ENCODE data around the gene SPTLC3. TPM values are rescaled to one million over a fixed set of nuclear protein-coding genes. Genes with fewer than 3 reads are reported as not detected.

The SPTLC3 gene
- polyA plus RNA-seq, 1 donor from 2014 or later = not detected

- Histone ChIP-seq H3K27me3 (ENCODE audit: insufficient read depth, low read depth, low read length) (no peaks in the 10 kb centered on the region), H3F3A (ENCODE audit: insufficient read depth, low read length, poor library complexity, severe bottlenecking) (no peaks in the 10 kb centered on the region), H3K4me2 (ENCODE audit: low read length) (no peak overlapping the region), H3K9ac (ENCODE audit: low read length) (no peak overlapping the region), H3K27ac (ENCODE audit: low read length) (no peak overlapping the region), H2AFZ (ENCODE audit: low read depth, low read length) (no peak overlapping the region), H3K36me3 (ENCODE audit: insufficient read depth, low read length) (no peaks in the 10 kb centered on the region), H3K9me2 (ENCODE audit: insufficient read depth, low read length) (no peaks in the 10 kb centered on the region), H3K9me3 (ENCODE audit: low read length) (no peaks in the 10 kb centered on the region), H3K4me3 (ENCODE audit: low read length) (no peak overlapping the region), H4K20me1 (ENCODE audit: insufficient read depth) (no peaks in the 10 kb centered on the region), H3K79me2 (replicated peaks; ENCODE audit: insufficient read depth, low read length) (no peaks in the 10 kb centered on the region)
- TF ChIP-seq RAD21 (conservative IDR thresholded peaks at IDR 0.05) (no peak), POLR2AphosphoS5 (IDR thresholded peaks at IDR 0.05) (no peak), SMC3 (conservative IDR thresholded peaks at IDR 0.05; ENCODE audit: poor library complexity) (no peak), REST (IDR thresholded peaks at IDR 0.05; ENCODE audit: borderline replicate concordance) (no peak)
- TF ChIP-seq, protein P1, sequence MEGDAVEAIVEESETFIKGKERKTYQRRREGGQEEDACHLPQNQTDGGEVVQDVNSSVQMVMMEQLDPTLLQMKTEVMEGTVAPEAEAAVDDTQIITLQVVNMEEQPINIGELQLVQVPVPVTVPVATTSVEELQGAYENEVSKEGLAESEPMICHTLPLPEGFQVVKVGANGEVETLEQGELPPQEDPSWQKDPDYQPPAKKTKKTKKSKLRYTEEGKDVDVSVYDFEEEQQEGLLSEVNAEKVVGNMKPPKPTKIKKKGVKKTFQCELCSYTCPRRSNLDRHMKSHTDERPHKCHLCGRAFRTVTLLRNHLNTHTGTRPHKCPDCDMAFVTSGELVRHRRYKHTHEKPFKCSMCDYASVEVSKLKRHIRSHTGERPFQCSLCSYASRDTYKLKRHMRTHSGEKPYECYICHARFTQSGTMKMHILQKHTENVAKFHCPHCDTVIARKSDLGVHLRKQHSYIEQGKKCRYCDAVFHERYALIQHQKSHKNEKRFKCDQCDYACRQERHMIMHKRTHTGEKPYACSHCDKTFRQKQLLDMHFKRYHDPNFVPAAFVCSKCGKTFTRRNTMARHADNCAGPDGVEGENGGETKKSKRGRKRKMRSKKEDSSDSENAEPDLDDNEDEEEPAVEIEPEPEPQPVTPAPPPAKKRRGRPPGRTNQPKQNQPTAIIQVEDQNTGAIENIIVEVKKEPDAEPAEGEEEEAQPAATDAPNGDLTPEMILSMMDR (IDR thresholded peaks at IDR 0.05; ENCODE audit: poor library complexity, severe bottlenecking) = no peak
Observed at GRCh38 chr20:13159889-13160288, 151.1 kb downstream of the SPTLC3 start.

GRCh38 chr20:13165203-13165602, 156.4 kb downstream of the SPTLC3 start:
- Histone ChIP-seq H3K9ac (ENCODE audit: low read length) (no peak overlapping the region), H3K9me3 (ENCODE audit: low read length) (no peaks in the 10 kb centered on the region), H3F3A (ENCODE audit: insufficient read depth, low read length, poor library complexity, severe bottlenecking) (no peaks in the 10 kb centered on the region), H4K20me1 (ENCODE audit: insufficient read depth) (no peaks in the 10 kb centered on the region), H2AFZ (ENCODE audit: low read depth, low read length) (no peak overlapping the region), H3K27ac (ENCODE audit: low read length) (no peak overlapping the region), H3K27me3 (ENCODE audit: insufficient read depth, low read depth, low read length) (no peaks in the 10 kb centered on the region), H3K36me3 (ENCODE audit: insufficient read depth, low read length) (no peaks in the 10 kb centered on the region), H3K4me3 (ENCODE audit: low read length) (no peak overlapping the region), H3K9me2 (ENCODE audit: insufficient read depth, low read length) (no peaks in the 10 kb centered on the region), H3K4me2 (ENCODE audit: low read length) (no peak overlapping the region), H3K79me2 (replicated peaks; ENCODE audit: insufficient read depth, low read length) (no peaks in the 10 kb centered on the region)
- TF ChIP-seq EP300 (conservative IDR thresholded peaks at IDR 0.05; ENCODE audit: poor library complexity, severe bottlenecking) (peak; percentile 77), EZH2 (IDR thresholded peaks at IDR 0.05; ENCODE audit: borderline replicate concordance, insufficient read depth, low read length, poor library complexity, severe bottlenecking) (no peak), TAF1 (IDR thresholded peaks at IDR 0.05; ENCODE audit: low read depth) (no peak), POLR2AphosphoS5 (IDR thresholded peaks at IDR 0.05) (peak; percentile 65), RAD21 (conservative IDR thresholded peaks at IDR 0.05) (no peak), SMC3 (conservative IDR thresholded peaks at IDR 0.05; ENCODE audit: poor library complexity) (no peak), MXI1 (conservative IDR thresholded peaks at IDR 0.05; ENCODE audit: poor library complexity, severe bottlenecking) (no peak)
- TF ChIP-seq, protein P1 (IDR thresholded peaks at IDR 0.05; ENCODE audit: poor library complexity, severe bottlenecking) = no peak

Data from neural cell (in vitro differentiated cells).